T-cell (primary cell): ENCODE measurements around the gene CEP55. TPM values are rescaled to one million over a fixed set of nuclear protein-coding genes. Genes with fewer than 3 reads are reported as not detected.

Experiments used
- ATAC-seq, 4 experiments: fragments of 200-7000 bp in 3 of 4; fragments of 150-1000 bp in 1 of 4; cut with Tn5 transposase; replicated peaks in 1 of 4; 1 replicate in 3 of 4; 2 replicates in 1 of 4; pipeline ENCODE4 v1.10.0; 2021; ENCODE audit warnings: moderate library complexity in 3 of 4, mild to moderate bottlenecking in 2 of 4, moderate number of reproducible peaks in 1 of 4
- CTCF ChIA-PET, 2 donors: fragments of 300-600 bp; sonication (Branson Sonifier 250); formaldehyde crosslinking; loops; one replicate each; lab custom pipeline; 2022; ENCODE audit warnings: antibody characterized with exemption in 2 of 2; lab: Charles Lee
- POLR2A ChIA-PET, 2 donors: fragments of 300-600 bp; sonication (Branson Sonifier 250); formaldehyde crosslinking; loops; one replicate each; lab custom pipeline; 2022; ENCODE audit warnings: antibody characterized with exemption in 2 of 2; lab: Charles Lee
- DNase-seq, 35 experiments: peaks; one replicate each; pipeline versions ENCODE4 v3.0.0 to v3.0.0-alpha.2; 2013 to 2023
- H3K27ac ChIP-seq: one replicate; pipeline ENCODE4 v1.5.1; 2013; ENCODE audit warnings: low read length
- H3K27me3 ChIP-seq, 2 experiments: replicated peaks in 1 of 2; 1 replicate in 1 of 2; 2 replicates in 1 of 2; pipeline versions ENCODE4 v1.6.1 to v1.7.0; 2013; ENCODE audit warnings: low read length in 1 of 2, mixed read lengths in 1 of 2; ENCODE audit not compliant: control insufficient read depth in 2 of 2, insufficient read depth in 2 of 2; ENCODE audit errors: extremely low read depth in 1 of 2
- H3K36me3 ChIP-seq, 2 donors: 1 replicate in 1 of 2; 2 replicates in 1 of 2; pipeline versions ENCODE4 v1.6.1 to v1.7.0; 2013; ENCODE audit warnings: low read length in 1 of 2; ENCODE audit not compliant: control insufficient read depth in 2 of 2, insufficient read depth in 1 of 2; ENCODE audit errors: extremely low read depth in 1 of 2
- H3K4me1 ChIP-seq, 2 experiments: 1 replicate in 1 of 2; 2 replicates in 1 of 2; pipeline versions ENCODE4 v1.6.1 to v1.7.0; 2013; ENCODE audit warnings: low read length in 2 of 2, mixed read lengths in 1 of 2; ENCODE audit not compliant: insufficient read depth in 2 of 2, control insufficient read depth in 1 of 2; ENCODE audit errors: extremely low read depth in 1 of 2
- H3K4me3 ChIP-seq, 2 donors: 1 replicate in 1 of 2; 2 replicates in 1 of 2; pipeline versions ENCODE4 v1.5.1 to v1.7.0; 2013; ENCODE audit warnings: mild to moderate bottlenecking in 2 of 2, low read length in 1 of 2, moderate library complexity in 1 of 2; ENCODE audit not compliant: control insufficient read depth in 1 of 2; ENCODE audit errors: extremely low read depth in 1 of 2
- H3K9me3 ChIP-seq: 2 replicates; pipeline ENCODE4 v1.7.0; 2013
- H3K27ac Mint-ChIP-seq, 2 donors: one replicate each; pipeline ENCODE4 v1.8.0; 2020 to 2021; ENCODE audit warnings: mild to moderate bottlenecking in 2 of 2, mixed read lengths in 2 of 2
- H3K27me3 Mint-ChIP-seq, 2 donors: one replicate each; pipeline ENCODE4 v1.8.0; 2021 to 2022; ENCODE audit warnings: mixed read lengths in 2 of 2
- H3K36me3 Mint-ChIP-seq: one replicate; pipeline ENCODE4 v1.8.0; 2021; ENCODE audit warnings: mixed read lengths
- H3K4me1 Mint-ChIP-seq, 3 donors: one replicate each; pipeline ENCODE4 v1.8.0; 2020 to 2022; ENCODE audit warnings: mixed read lengths in 3 of 3, mild to moderate bottlenecking in 1 of 3
- H3K4me3 Mint-ChIP-seq, 3 donors: one replicate each; pipeline ENCODE4 v1.8.0; 2020 to 2022; ENCODE audit warnings: mild to moderate bottlenecking in 3 of 3, mixed read lengths in 3 of 3, moderate library complexity in 3 of 3
- H3K9me3 Mint-ChIP-seq, 3 donors: one replicate each; pipeline ENCODE4 v1.8.0; 2020 to 2022; ENCODE audit warnings: mixed read lengths in 3 of 3
- WGBS: methylation state at CpG from one replicate; pipeline ENCODE4 v1.1.5; 2013; ENCODE audit warnings: missing lambda C conversion rate; ENCODE audit not compliant: insufficient coverage; 5-methylcytosine and 5-hydroxymethylcytosine counted together
- total RNA-seq, 35 experiments: library from RNA in 6 of 35; stranded (reverse) in 6 of 35; fragments of 120-200 nt in 1 of 35; gene quantifications; one replicate each; pipeline versions ENCODE4 v1.2.1 to v1.2.4 and lab custom pipeline; 2013 to 2026

CEP55 gene
- total RNA-seq, 5 donors from 2014 or later (not counting 1 experiment from before 2014, with no cell fraction given) = 0.35 to 0.95 (median 0.49) TPM

GRCh38 chr10:93548376-93549071 lies 52.1 kb downstream of the CEP55 start:
- Histone ChIP-seq H3K9me3 (no peaks in the 10 kb centered on the region), H3K4me1 (no peaks in the 10 kb centered on the region), H3K36me3 (no peaks in the 10 kb centered on the region), H3K4me3 (no peak overlapping the region), H3K27me3 (no peaks in the 10 kb centered on the region), H3K27ac (no peak overlapping the region)
- DNase-seq = no peak
- Mint-ChIP-seq H3K4me1 (no peaks in the 10 kb centered on the region), H3K36me3 (no peaks in the 10 kb centered on the region), H3K27ac (no peak overlapping the region), H3K4me3 (no peak overlapping the region), H3K9me3 (no peaks in the 10 kb centered on the region), H3K27me3 (peaks cover 4 to 10% of the 10 kb centered on the region in 2 donors)
- ChIA-PET CTCF (no interaction called here), POLR2A (no interaction called here)
- 91% methylated on average over 1 of the region's 5 CpGs for WGBS
- ATAC-seq = no peak

GRCh38 chr10:93550606-93551005 lies 54.2 kb downstream of the CEP55 start:
- no peak for ATAC-seq
- H3K36me3 ChIP-seq = no peaks in the 10 kb centered on the region
- H3K27me3 Mint-ChIP-seq = peaks cover 4 to 10% of the 10 kb centered on the region in 2 donors
- no peak overlapping the region for H3K4me3 ChIP-seq
- H3K27me3 ChIP-seq = peaks cover 0 to 10% of the 10 kb centered on the region in 2 experiments
- no peaks in the 10 kb centered on the region for H3K36me3 Mint-ChIP-seq
- CTCF ChIA-PET = no interaction called here
- no peak overlapping the region for H3K27ac Mint-ChIP-seq
- H3K9me3 ChIP-seq = no peaks in the 10 kb centered on the region
- H3K4me1 ChIP-seq = no peaks in the 10 kb centered on the region
- H3K27ac ChIP-seq = no peak overlapping the region
- POLR2A ChIA-PET = interaction anchor here in 1 of 2 donors (0.7 kb wide), 1 partner anchor 516 kb away, joined by 3 read pairs; no protein-coding TSS in a partner anchor
- no peaks in the 10 kb centered on the region for H3K4me1 Mint-ChIP-seq
- no peak overlapping the region for H3K4me3 Mint-ChIP-seq
- WGBS = no CpG with 5 or more reads among the region's 4 CpGs
- no peaks in the 10 kb centered on the region for H3K9me3 Mint-ChIP-seq
- no peak for DNase-seq

GRCh38 chr10:93552780-93553179 lies 56.4 kb downstream of the CEP55 start:
- Mint-ChIP-seq H3K9me3 (no peaks in the 10 kb centered on the region), H3K4me3 (no peak overlapping the region), H3K27me3 (peaks cover under 1 to 9% of the 10 kb centered on the region in 2 donors), H3K4me1 (no peaks in the 10 kb centered on the region), H3K36me3 (no peaks in the 10 kb centered on the region), H3K27ac (no peak overlapping the region)
- Histone ChIP-seq H3K4me1 (no peaks in the 10 kb centered on the region), H3K27ac (no peak overlapping the region), H3K36me3 (no peaks in the 10 kb centered on the region), H3K27me3 (peaks cover 0 to 10% of the 10 kb centered on the region in 2 experiments), H3K4me3 (no peak overlapping the region), H3K9me3 (no peaks in the 10 kb centered on the region)
- ChIA-PET POLR2A (no interaction called here), CTCF (no interaction called here)
- no peak for ATAC-seq
- no CpG with 5 or more reads among the region's 3 CpGs for WGBS
- no peak for DNase-seq

GRCh38 chr10:93553482-93554315 lies 57.3 kb downstream of the CEP55 start:
- Mint-ChIP-seq H3K27ac (no peak overlapping the region), H3K4me3 (no peak overlapping the region), H3K9me3 (no peaks in the 10 kb centered on the region), H3K27me3 (peaks cover 0 to 12% of the 10 kb centered on the region in 2 donors), H3K36me3 (no peaks in the 10 kb centered on the region), H3K4me1 (no peaks in the 10 kb centered on the region)
- Histone ChIP-seq H3K9me3 (no peaks in the 10 kb centered on the region), H3K36me3 (no peaks in the 10 kb centered on the region), H3K4me3 (no peak overlapping the region), H3K4me1 (no peaks in the 10 kb centered on the region), H3K27me3 (peaks cover 0 to 10% of the 10 kb centered on the region in 2 experiments), H3K27ac (no peak overlapping the region)
- ATAC-seq = no peak
- ChIA-PET POLR2A (interaction anchor here in 1 of 2 donors (0.6 kb wide), 1 partner anchor 263 kb away, joined by 6 read pairs; no protein-coding TSS in a partner anchor), CTCF (interaction anchor here (0.7 to 1.6 kb wide), 4 partner anchors 25 to 638 kb away, joined by 3 to 6 read pairs (median 4); no protein-coding TSS in a partner anchor)
- no peak for DNase-seq
- WGBS = 80% methylated on average over 1 of the region's 8 CpGs

GRCh38 chr10:93554316-93554663 lies 57.9 kb downstream of the CEP55 start:
- Mint-ChIP-seq H3K4me1 (no peaks in the 10 kb centered on the region), H3K27me3 (peaks cover 1 to 12% of the 10 kb centered on the region in 2 donors), H3K36me3 (no peaks in the 10 kb centered on the region), H3K4me3 (no peak overlapping the region), H3K27ac (no peak overlapping the region), H3K9me3 (no peaks in the 10 kb centered on the region)
- no peaks in the 10 kb centered on the region for H3K9me3 ChIP-seq
- no peaks in the 10 kb centered on the region for H3K36me3 ChIP-seq
- peaks cover 0 to 10% of the 10 kb centered on the region in 2 experiments for H3K27me3 ChIP-seq
- ATAC-seq = no peak
- H3K4me3 ChIP-seq = no peak overlapping the region
- no CpG with 5 or more reads among the region's 1 CpG for WGBS
- ChIA-PET POLR2A (no interaction called here), CTCF (interaction anchor here (0.7 to 1.6 kb wide), 4 partner anchors 26 to 638 kb away, joined by 3 to 6 read pairs (median 4); no protein-coding TSS in a partner anchor)
- no peaks in the 10 kb centered on the region for H3K4me1 ChIP-seq
- no peak overlapping the region for H3K27ac ChIP-seq
- DNase-seq = no peak

- H3K4me3 Mint-ChIP-seq = no peak overlapping the region
- Histone ChIP-seq H3K36me3 (no peaks in the 10 kb centered on the region), H3K4me3 (no peak overlapping the region), H3K9me3 (no peaks in the 10 kb centered on the region), H3K4me1 (no peaks in the 10 kb centered on the region), H3K27me3 (peaks cover 0 to 10% of the 10 kb centered on the region in 2 experiments), H3K27ac (no peak overlapping the region)
- no peaks in the 10 kb centered on the region for H3K36me3 Mint-ChIP-seq
- DNase-seq (peak in 25 of 35 experiments; percentile 2 to 45 (median 12)), ATAC-seq (peak in 1 of 4 experiments; percentile 36)
- ChIA-PET POLR2A (no interaction called here), CTCF (interaction anchor here (1.3 to 1.6 kb wide), 3 partner anchors 26 to 305 kb away, joined by 3 to 6 read pairs (median 3); no protein-coding TSS in a partner anchor)
- peaks cover 6 to 12% of the 10 kb centered on the region in 2 donors for H3K27me3 Mint-ChIP-seq
- H3K9me3 Mint-ChIP-seq = no peaks in the 10 kb centered on the region
- no peaks in the 10 kb centered on the region for H3K4me1 Mint-ChIP-seq
- 61% methylated on average over 8 of the region's 14 CpGs for WGBS
- no peak overlapping the region for H3K27ac Mint-ChIP-seq
These were observed 58.5 kb downstream of the CEP55 start for GRCh38 chr10:93554760-93555432.
